Tongue (tissue), 2 donors: ENCODE results near the gene AQP2. TPM values are rescaled to one million over a fixed set of nuclear protein-coding genes. Genes with fewer than 3 reads are reported as not detected.

Experiments used
- DNase-seq: peaks from one replicate; pipeline ENCODE4 v3.0.0-alpha.2; 2015
- total RNA-seq: library from RNA; depleted of rRNA; stranded (reverse); fragments of >200 nt; gene quantifications from one replicate; pipeline ENCODE4 v1.2.3, GENCODE V29; 2014

Gene AQP2, protein sequence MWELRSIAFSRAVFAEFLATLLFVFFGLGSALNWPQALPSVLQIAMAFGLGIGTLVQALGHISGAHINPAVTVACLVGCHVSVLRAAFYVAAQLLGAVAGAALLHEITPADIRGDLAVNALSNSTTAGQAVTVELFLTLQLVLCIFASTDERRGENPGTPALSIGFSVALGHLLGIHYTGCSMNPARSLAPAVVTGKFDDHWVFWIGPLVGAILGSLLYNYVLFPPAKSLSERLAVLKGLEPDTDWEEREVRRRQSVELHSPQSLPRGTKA
- not detected for total RNA-seq

DNA sequence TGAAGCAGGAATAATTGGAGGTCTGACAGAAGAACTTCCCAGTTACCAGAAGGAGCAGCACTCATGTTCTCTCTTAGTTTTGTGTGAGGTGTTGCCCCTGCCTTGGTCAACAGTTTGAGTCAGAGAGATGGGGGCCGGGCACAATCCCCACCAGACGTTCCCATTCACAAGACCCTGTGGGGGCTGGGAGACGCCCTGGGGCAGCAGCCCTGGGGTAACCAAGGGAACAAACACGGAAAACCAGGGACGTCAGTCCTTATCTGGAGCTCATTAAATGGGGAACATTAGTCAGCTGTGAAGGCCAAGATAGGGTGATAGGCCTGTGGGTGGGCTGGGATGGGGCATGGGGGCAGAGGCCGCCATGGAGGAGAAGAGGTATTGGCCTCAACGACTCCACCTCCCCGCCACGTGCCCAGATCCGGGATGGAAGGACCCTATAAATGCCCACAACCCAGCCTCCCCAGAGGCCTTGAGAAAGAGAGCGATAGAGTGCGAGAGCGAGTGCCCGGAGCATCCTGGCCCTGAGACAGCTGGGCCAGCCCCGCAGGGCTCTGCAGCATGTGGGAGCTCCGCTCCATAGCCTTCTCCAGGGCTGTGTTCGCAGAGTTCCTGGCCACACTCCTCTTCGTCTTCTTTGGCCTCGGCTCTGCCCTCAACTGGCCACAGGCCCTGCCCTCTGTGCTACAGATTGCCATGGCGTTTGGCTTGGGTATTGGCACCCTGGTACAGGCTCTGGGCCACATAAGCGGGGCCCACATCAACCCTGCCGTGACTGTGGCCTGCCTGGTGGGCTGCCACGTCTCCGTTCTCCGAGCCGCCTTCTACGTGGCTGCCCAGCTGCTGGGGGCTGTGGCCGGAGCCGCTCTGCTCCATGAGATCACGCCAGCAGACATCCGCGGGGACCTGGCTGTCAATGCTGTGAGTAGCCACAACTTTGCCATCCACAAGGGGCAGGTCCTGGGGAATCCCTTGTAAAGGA is at the start of gene AQP2:
TSS of gene AQP2 (plus strand) at position 465 of the 979 bp plus-strand sequence. CDS start at position 559, 94 bp downstream.
- no peak for DNase-seq

DNA sequence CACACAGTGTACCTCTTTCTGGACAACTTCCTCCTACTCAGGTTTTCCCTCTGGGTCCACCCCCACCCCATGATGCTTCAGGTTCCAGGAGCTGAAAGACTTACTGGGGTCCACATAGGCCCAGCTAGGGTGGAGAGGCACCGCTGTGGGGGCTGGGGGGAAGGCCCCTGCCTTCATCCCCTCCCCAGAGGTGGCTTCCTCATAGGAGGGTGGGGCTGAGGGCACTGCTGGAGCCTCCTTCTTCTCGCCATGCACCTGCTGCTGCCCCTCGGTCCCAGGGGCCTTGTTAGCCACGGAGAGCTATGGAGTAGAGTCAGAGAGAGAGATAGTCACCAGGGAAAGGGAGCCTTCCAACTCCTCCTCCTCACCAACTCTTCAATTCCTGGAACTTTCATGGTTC is 49.5 kb upstream of the AQP2 start:
- no peak for DNase-seq

DNA sequence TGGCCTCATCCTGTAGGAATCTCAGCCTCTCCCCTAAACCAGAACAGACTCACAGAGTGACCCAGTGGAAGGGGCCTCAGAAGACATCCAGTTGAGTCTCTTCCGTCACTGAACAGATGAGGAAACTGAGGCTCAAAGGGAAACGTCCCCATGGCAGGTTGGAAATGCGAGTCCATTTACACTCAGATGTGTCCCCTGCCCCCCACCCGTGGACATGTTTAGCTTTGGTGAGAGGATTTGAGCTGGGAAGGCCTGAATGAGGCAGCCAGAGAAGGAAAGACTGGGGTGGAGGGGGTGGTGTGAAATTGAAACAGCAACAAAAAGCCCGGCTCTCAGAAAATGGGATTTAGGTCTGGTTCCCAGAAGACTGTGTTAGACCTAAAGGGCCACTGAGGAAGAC is 48.6 kb upstream of the AQP2 start:
- no peak for DNase-seq

DNA sequence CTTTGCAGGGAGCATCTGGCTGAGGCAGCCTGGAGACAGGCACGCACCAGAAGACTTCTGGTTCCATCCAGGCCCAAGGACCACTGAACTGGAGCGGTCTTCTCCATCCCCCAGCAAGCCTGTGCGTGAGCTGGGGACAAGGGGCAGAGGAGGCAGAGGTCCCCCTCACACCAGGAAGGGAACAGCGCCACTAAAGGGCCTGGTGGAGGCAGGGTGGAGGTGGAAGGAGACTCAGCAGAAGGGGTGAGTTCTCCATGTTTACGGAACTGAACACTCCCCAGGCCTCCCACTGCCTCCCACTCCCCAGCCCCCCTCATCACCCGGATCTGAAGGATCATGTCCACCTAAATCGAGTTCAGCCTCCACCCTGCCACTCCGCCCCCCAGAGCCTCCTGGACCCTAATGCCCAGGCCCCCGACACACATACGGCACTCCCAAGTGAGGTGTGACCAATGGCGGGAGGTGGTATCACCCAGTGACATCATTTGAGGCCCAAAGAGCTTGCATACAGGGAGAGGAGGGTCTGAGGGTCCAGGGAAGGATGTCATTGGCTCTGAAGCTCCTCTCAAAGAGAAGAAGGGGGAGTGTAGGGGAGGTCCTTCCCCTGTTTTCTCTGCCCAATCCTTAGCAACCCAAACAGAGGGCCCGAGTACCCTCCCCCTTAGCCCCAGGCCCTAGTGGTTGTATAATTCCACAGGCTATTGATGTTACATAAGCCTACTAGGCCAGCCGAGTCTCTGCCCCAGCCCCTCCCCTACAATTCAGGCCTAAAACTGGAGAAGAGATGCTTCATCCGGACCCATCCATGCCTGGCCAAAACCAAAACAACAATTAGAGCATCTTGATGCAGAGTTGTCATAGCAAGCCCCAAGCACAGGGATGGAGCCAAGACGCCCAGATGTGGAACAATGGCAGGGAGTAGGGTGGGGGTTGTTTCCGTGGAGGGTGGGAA is 47.9 kb upstream of the AQP2 start:
- peak; percentile 57 for DNase-seq

DNA sequence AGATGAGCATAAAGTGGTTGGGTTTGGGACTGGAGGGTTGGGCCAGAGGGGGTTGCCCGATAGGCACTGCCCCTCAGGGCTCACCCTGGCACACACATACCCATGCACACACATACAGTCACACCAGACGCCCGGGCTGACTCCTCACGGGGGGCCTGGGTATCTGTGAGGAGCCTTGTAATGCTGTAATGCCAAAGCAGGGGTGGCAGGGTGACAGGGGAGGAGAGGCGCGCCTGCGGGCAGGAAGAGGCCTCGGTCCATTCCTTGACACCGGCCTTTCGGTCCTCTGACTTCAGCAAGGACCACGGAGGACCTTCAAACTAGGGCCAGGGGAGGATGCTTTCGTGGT is 47.2 kb upstream of the AQP2 start:
- no peak for DNase-seq

DNA sequence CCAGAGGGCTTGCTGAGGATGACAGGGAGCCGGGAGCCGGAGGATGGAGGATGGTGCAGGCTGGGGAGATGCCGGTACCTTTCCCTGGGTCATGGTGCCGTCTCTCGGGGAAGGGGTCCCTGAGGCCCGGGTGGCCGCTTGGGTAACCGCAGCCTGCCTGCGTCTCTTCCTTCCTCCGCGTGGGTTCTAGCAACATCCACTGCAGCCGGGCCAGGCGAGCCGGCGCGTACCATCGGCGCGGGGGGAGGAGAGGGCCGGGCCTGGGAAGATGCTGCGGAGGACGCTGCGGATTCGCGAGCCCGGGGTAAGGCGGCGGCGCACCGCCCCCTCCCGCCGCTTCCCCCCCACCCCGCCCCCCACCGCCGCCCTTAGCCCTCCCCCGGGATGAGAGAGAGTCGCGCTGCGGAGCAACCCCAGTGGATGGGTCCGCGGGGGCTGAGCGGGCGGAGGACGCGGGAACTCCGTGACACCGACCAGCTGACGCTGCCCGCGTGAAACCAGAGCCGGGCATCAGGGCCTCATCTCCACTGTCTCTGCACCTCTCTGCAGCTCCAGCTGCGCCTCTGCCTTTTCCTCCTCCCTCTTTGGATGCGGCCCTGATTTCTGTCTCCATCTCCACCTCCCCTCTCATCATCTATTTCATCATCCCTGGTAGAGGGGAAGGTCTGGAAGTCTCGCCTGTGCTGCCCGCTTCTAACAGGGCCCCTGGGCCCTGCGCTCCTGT is 46.7 kb upstream of the AQP2 start, which contains the start of gene FAIM2:
TSS of gene FAIM2 (minus strand) at position 201 of the 724 bp plus-strand sequence. CDS start at position 93, 108 bp downstream.
- DNase-seq: peak; percentile 80

DNA sequence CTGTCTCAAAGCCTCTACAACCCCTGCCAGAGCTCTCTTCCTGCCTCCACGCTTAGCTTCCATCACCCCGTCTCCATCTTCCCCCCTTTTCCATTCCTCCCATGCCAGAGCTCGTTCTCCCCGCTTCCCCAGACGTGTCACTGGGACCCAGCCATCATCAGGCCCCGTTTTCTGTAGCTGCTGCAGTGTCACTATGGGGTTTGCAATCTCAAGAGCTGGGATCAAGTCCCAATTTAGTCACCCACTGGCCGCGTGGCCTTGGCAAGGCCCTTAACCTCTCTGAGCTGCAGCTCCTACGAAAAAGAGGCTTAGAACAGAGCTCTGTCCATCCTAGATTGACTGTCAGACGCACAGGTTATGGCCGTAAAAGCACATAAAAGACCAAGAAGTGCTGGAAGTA is 45.9 kb upstream of the AQP2 start:
- no peak for DNase-seq

DNA sequence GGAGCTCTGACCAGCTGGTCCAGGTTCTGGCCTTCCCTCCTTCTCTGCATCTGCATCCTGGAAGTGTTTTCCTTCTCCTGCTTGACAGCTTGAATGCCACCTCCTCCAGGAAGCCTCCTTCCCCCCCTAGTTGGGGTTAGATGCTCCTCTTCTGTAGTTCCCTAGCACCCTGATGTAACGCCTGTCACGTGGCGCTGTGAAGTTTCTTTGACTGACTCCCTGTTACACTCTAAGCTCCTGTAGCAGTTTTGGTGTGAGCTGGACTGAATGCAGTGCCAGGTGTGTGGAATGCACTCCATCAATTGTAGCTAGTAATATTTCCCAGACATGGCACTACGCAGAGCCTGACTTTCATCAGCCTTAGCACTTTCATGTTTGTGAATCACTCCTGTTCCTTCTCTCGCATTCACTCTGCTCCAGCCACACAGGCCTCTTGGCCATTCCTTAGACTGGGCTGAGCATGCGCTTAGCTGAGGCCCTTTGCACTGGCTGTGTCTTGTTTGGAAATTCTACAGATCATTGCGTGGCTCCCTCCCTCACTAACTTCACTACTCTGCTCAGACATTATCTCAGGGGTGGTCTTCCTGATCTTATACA is 44.7 kb upstream of the AQP2 start:
- DNase-seq: no peak

DNA sequence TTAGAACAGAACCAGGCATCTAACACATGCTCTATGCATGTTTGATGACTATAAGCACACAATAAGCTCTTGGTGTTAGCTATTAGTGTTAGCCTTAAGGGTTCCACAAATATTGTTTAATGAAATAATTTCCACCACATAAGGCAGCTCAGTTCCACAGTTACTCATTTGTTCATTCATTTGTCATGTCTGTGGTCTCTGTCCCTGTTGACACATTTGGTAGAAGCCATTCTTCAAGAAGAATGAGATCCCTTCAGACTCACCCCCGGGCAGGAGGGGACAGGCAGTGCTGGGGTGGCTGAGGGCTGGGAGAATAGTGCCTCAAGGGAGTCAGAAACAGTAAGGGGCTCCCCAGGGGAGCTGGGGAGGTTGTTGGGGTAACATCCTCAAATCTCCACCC is 43.2 kb upstream of the AQP2 start:
- no peak for DNase-seq

DNA sequence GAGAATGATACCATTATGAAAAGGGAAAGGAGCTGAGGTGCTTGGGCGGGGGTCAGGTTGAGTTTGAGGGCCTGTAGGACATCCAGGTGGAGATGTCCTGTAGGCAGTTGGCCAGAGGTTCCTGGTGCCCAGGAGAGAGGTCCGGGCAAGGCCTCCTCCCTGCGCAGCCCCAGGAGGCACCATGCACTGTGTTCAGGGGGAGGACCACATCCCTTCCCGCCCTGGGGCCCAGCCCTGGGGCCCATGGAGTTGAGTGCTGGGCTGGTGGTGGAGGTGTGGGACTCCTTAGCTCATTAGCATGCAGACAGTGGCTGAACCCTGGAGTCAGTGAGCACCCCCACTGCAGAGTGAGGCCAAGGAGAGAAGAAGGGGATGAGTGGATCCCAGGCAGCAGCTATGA is 41.2 kb upstream of the AQP2 start:
- DNase-seq: no peak

DNA sequence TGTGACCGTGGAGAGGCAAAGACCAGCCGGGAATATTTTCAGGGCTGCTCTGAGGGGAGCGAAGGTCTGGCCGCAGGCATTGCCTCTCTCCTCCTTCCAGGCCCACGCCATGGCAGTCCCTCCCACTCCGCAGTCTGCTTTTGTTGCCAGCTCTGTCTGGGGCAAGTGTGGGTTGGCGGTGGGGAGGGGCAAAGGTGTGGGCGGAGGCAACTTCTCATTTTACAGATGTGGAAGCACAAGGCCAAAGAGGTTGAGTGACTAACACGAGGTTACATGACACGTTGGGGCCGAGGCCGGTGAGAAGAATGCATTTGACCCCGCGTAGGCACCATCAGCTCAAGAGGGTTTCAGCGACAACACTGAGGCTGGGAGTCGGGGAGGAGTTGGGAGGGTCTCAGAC is 40.7 kb upstream of the AQP2 start:
- peak; percentile 32 for DNase-seq

DNA sequence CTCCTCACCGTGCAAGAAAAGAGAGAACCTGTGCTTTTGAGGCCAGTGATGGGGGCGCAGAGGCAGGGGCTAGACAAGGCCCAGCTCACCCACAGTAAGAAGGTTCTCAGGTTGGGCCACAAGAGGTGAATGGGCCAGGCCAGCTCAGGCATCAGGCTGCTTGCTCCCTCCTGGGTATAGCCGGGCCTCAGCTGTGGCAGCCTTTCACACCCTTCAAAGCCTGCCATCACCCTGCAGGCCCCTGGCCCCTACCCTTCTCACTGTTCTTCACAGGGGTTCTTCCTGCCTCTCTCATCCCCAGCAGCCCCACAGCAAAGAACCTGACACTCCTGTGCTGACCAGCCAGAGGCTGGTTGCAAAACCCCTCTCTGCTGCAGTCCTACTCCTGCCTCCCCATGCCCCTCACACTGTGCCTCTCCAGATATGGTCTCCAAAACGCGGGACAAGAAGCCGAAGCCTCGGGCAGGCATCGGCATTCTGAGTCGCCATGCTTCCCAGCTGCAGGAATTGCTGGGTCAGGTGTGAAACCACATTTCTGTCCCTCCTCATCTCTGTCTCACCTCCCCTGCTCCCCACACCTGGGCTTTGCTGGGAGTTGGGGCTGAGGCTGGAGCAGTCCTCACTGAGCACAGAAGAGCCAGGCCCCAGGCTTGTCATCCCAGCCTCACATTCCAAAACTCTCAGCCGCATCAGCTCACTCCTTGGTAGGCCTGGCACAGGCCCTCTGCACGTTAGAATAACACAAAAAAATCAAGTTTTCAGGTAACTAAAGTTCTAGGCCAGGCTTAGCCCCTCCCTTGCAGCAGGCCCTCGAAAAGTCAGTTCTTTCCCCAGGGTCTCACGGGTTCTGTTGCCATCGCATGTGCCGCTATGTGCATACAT is 40.0 kb upstream of the AQP2 start:
- DNase-seq: no peak

DNA sequence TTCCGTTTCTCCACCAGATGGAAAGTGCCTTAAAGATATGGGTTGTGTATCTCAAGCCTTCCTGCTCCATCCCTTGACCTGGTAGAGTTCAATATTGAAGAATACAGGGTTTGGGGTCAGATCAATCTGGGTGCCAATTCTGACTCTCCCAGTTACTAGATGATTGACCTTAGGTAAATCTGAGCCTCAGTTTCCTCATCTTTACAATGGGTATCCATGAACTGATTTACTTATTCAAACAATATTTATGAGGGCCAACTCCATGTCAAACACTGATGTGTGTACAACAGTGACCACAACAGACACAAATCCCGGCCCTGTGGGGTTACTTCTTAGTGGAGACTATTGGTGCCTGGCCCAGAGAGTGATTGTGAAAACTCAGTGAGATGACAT is 39.3 kb upstream of the AQP2 start:
- no peak for DNase-seq

DNA sequence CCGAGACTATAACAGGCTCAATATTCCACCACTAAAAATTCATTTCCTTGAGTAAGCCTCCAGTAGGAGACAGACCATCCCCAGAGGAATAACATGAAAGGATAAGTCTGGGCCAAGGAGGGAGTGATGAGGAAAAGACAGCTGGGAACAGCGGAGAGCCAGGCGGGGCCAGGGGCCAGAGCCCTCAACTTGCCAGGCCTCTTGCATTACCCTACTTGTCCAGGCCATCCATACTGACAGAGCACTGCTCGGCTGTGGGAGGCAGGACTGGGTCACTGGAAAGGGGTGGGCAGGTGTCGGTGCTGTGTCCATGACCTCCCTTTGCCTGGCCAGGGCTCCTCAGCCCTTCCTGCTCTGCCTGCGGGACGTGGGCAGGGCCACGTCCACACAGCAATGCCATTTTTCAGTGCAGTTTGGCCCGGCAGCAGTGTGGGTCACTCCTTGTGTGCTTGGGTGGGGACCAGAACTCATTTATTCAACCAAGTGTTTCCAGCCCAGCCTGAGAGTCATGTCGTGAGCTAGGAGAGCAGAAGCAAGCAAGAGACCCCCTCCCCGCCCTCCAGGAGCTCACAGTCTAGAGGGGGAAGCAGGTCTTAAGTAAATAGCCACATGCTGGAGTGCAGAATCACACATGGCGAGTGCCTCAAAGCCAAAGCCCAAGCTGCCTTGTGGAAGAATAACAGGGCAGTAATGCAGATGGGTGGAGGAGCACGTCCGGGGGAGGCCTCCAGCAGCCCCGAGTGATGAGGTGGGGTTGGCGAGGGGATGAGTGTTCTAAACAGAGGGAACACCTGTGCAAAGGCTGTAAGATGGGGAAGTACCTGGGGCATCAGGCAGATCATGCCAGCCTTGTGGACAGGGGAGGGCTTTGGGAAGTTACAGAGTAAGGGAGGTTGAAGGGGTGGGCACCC is 37.9 kb upstream of the AQP2 start:
- DNase-seq: no peak

DNA sequence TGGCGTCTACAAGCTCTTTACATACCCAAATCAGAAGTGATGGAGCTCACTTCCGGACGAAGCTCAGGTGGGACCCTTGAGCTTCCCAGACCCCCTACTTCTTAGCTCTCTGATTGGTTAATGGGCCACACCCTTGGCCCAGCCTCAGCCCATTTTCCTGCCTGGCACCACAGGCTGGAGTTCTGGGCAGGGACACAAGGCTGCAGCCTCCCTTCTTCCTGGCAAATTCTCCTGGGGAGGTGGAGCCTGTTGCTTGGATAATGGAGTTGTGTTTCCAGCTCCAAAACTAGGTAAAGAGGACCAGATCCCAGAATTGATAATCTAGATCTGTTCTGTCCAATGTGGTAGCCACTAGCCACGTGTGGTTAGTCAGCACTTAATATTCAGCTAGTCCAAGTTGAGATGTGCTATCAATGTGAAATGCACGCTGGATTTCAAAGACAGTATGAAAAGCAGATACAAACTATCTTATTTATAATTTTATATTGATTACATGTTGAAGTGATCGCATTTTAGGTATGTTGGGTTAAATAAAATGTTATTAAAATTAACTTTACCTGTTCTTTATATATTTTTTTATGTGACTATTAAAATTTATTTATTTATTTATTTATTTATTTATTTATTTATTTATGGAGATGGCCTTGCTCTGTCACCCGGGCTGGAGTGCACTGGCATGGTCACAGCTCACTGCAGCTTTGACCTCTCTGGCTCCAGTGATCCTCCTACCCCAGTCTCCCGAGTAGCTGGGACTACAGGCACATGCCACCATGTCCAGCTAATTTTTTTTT is 34.2 kb upstream of the AQP2 start:
- DNase-seq: no peak

DNA sequence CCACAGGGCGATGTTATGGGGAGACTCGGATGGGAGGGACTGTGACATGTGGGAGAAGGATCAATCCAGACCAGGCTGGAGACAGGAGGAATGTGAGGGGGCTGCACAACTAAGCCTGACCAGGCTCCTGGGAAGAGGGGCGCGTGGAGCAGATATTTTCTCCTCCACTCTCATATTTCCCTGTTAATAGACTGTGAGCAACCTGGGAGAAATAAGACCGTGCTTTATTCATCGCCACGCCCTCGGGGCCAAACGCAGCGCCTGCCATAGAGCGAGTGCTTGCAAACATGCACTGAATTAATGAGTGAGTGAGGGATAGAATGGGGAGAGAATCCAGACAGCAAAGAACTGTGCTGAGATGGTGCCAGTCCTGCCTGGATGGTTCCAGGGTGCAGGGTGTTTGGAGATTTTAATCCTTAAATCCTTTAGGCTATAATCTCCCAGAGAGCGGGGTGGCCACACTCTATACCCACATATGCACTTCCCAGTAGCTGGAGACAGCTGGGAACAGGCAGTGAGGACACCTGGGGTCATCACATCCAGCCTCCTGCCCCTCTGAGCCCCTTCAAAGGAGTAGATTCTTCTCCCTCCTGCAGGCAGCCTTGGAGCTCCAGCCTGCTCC is 33.3 kb upstream of the AQP2 start:
- no peak for DNase-seq

DNA sequence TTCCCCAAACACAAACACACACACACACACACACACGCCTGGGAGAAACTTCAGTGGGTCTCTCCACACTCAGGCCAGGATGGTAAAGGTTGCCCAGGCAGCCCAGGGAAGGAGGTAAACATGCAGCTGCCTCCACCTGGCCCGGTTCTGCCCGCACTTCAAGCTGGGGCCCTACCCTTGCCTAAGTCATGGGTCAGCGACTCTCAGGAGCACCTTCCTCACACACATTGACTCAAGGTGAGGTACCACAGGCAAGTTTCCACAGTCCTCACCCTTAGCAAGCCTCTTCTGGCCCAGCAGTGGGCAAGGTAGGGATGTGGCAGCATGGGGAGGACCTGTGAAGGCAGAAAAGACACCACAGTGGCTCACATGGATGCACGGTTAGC is 32.8 kb upstream of the AQP2 start:
- no peak for DNase-seq
